Measurements from ENCODE around the gene SPATA21.

SPATA21 gene

DNA sequence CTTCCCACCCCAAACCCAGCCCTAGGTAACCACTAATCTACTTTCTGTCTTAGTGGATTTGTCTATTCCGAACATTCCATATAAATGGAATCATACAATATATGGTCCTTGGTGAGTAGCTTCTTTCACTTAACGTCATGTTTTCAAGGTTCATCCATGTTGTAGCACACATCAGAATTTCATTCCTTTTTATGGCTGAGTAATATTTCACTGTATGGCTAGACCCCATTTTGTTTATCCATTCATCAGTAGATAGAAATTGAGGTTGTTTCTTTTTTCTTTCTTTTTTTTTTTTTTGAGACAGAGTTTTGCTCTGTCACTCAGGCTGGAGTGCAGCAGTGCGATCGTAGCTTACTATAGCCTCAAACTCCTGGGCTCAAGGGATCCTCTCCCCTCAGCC lies 3.2 kb downstream of the SPATA21 start:
- Histone ChIP-seq H2AFZ (ENCODE audit: low read depth, low read length, severe bottlenecking) (no peak overlapping the region), H3K27ac (ENCODE audit: low read depth, low read length) (no peak overlapping the region), H3K9me3 (ENCODE audit: insufficient read depth, low read length) (no peaks in the 10 kb centered on the region), H3K36me3 (ENCODE audit: low read length) (no peaks in the 10 kb centered on the region), H3K9me2 (replicated peaks; ENCODE audit: insufficient read depth, low read length) (no peaks in the 10 kb centered on the region), H3K79me2 (ENCODE audit: insufficient read depth, low read length) (no peaks in the 10 kb centered on the region), H3K4me2 (ENCODE audit: low read depth, low read length, poor library complexity, severe bottlenecking) (no peak overlapping the region), H4K20me1 (ENCODE audit: low read depth, low read length) (no peaks in the 10 kb centered on the region), H3F3A (ENCODE audit: insufficient read depth) (no peaks in the 10 kb centered on the region), H3K9ac (ENCODE audit: low read length) (no peak overlapping the region), H3K27me3 (ENCODE audit: low read length) (no peaks in the 10 kb centered on the region), H3K4me3 (ENCODE audit: insufficient read depth, low read length, poor library complexity, severe bottlenecking) (no peak overlapping the region)
- TF ChIP-seq EZH2phosphoT487 (conservative IDR thresholded peaks at IDR 0.05; ENCODE audit: low read length) = no peak
- TF ChIP-seq, protein P1, sequence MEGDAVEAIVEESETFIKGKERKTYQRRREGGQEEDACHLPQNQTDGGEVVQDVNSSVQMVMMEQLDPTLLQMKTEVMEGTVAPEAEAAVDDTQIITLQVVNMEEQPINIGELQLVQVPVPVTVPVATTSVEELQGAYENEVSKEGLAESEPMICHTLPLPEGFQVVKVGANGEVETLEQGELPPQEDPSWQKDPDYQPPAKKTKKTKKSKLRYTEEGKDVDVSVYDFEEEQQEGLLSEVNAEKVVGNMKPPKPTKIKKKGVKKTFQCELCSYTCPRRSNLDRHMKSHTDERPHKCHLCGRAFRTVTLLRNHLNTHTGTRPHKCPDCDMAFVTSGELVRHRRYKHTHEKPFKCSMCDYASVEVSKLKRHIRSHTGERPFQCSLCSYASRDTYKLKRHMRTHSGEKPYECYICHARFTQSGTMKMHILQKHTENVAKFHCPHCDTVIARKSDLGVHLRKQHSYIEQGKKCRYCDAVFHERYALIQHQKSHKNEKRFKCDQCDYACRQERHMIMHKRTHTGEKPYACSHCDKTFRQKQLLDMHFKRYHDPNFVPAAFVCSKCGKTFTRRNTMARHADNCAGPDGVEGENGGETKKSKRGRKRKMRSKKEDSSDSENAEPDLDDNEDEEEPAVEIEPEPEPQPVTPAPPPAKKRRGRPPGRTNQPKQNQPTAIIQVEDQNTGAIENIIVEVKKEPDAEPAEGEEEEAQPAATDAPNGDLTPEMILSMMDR (IDR thresholded peaks at IDR 0.05; ENCODE audit: insufficient read depth, low read length, poor library complexity, severe bottlenecking) = no peak

DNA sequence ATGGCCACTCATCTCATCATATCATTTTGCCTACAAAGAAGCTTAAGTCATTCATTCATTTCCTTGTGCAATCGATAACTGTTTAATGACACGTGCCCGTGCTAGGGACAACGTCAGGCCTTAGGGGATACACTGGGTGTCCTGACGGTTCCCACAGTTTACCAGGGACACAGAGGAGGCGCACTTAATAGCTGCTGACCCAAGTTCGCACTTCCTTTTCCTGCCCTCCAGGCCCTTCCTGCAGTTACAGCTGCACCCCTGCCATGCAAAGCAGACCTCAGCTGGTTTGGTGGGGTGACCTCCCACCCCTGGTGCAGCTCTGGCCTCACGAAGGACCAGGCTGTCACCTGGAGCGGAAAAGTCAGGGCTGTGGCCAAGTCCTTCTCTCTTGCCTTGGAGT lies 4.2 kb downstream of the SPATA21 start:
- Histone ChIP-seq H3K27ac (ENCODE audit: low read depth, low read length) (no peak overlapping the region), H3K36me3 (ENCODE audit: low read length) (no peaks in the 10 kb centered on the region), H3F3A (ENCODE audit: insufficient read depth) (no peaks in the 10 kb centered on the region), H3K4me3 (ENCODE audit: insufficient read depth, low read length, poor library complexity, severe bottlenecking) (no peak overlapping the region), H3K9me2 (replicated peaks; ENCODE audit: insufficient read depth, low read length) (no peaks in the 10 kb centered on the region), H3K79me2 (ENCODE audit: insufficient read depth, low read length) (no peaks in the 10 kb centered on the region), H3K4me2 (ENCODE audit: low read depth, low read length, poor library complexity, severe bottlenecking) (no peak overlapping the region), H2AFZ (ENCODE audit: low read depth, low read length, severe bottlenecking) (no peak overlapping the region), H3K27me3 (ENCODE audit: low read length) (no peaks in the 10 kb centered on the region), H4K20me1 (ENCODE audit: low read depth, low read length) (no peaks in the 10 kb centered on the region), H3K9ac (ENCODE audit: low read length) (no peak overlapping the region), H3K9me3 (ENCODE audit: insufficient read depth, low read length) (no peaks in the 10 kb centered on the region)
- TF ChIP-seq EZH2phosphoT487 (conservative IDR thresholded peaks at IDR 0.05; ENCODE audit: low read length) = no peak
- TF ChIP-seq, protein P1 (IDR thresholded peaks at IDR 0.05; ENCODE audit: insufficient read depth, low read length, poor library complexity, severe bottlenecking) = no peak

DNA sequence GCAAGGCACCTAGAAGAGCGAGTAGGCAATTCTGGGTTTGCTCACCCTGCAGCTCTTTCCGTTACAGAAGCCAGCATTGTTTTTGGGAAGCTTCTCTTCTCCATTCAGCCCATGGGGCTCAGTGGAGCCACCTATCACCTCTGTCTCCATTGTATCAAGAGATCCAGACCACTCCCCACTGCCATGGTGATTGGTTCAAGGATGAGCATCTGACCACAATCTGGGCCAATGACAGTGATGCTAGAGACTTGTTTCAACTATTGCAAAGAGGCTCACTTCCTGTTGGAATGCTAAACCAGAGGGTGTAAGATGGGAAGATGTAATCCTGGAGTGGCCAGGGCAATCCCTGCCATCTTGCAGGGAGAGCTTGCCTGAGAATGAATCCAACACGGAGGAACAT lies 6.6 kb downstream of the SPATA21 start:
- no peaks in the 10 kb centered on the region for H3K27me3 ChIP-seq (ENCODE audit: low read length)
- H2AFZ ChIP-seq (ENCODE audit: low read depth, low read length, severe bottlenecking) = no peak overlapping the region
- no peaks in the 10 kb centered on the region for H3K9me2 ChIP-seq (replicated peaks; ENCODE audit: insufficient read depth, low read length)
- no peaks in the 10 kb centered on the region for H3K79me2 ChIP-seq (ENCODE audit: insufficient read depth, low read length)
- H3K9ac ChIP-seq (ENCODE audit: low read length) = no peak overlapping the region
- H3K9me3 ChIP-seq (ENCODE audit: insufficient read depth, low read length) = no peaks in the 10 kb centered on the region
- no peaks in the 10 kb centered on the region for H3K36me3 ChIP-seq (ENCODE audit: low read length)
- no peak overlapping the region for H3K27ac ChIP-seq (ENCODE audit: low read depth, low read length)
- no peaks in the 10 kb centered on the region for H4K20me1 ChIP-seq (ENCODE audit: low read depth, low read length)
- no peaks in the 10 kb centered on the region for H3F3A ChIP-seq (ENCODE audit: insufficient read depth)
- H3K4me3 ChIP-seq (ENCODE audit: insufficient read depth, low read length, poor library complexity, severe bottlenecking) = no peak overlapping the region
- TF ChIP-seq, protein P1 (IDR thresholded peaks at IDR 0.05; ENCODE audit: insufficient read depth, low read length, poor library complexity, severe bottlenecking) = no peak
- TF ChIP-seq EZH2phosphoT487 (conservative IDR thresholded peaks at IDR 0.05; ENCODE audit: low read length) = no peak
- no peak overlapping the region for H3K4me2 ChIP-seq (ENCODE audit: low read depth, low read length, poor library complexity, severe bottlenecking)
